Loucy (cell line): ENCODE data around the gene CCR7.

Source experiments
- H2AFZ ChIP-seq: fragments of 200-600 bp; sonication (generic); 2 replicates; pipeline ENCODE4 v1.6.0; 2016; ENCODE audit warnings: antibody characterized with exemption, mild to moderate bottlenecking, low read length, moderate library complexity
- H3F3A ChIP-seq: fragments of 200-600 bp; 2 replicates; pipeline ENCODE4 v1.6.0; 2016; ENCODE audit warnings: antibody characterized with exemption, low read depth, mild to moderate bottlenecking
- H3K27me3 ChIP-seq: fragments of 200-600 bp; sonication (generic); 2 replicates; pipeline ENCODE4 v1.6.1; 2014; ENCODE audit warnings: low read length, mild to moderate bottlenecking; ENCODE audit not compliant: insufficient read depth, poor library complexity, severe bottlenecking
- H3K36me3 ChIP-seq: fragments of 200-600 bp; sonication (generic); 2 replicates; pipeline ENCODE4 v1.6.1; 2016; ENCODE audit warnings: low read length; ENCODE audit not compliant: insufficient read depth
- H3K4me1 ChIP-seq: fragments of 200-600 bp; sonication (generic); 2 replicates; pipeline ENCODE4 v1.5.1; 2014; ENCODE audit warnings: low read length, mild to moderate bottlenecking; ENCODE audit not compliant: insufficient read depth, poor library complexity, severe bottlenecking
- H3K4me2 ChIP-seq: fragments of 200-600 bp; sonication (generic); 2 replicates; pipeline ENCODE4 v1.6.0; 2014; ENCODE audit warnings: antibody characterized with exemption, low read length, low read depth, mild to moderate bottlenecking; ENCODE audit not compliant: poor library complexity, severe bottlenecking
- H3K4me3 ChIP-seq: fragments of 200-600 bp; sonication (generic); 2 replicates; pipeline ENCODE4 v1.5.1; 2014; ENCODE audit warnings: low read length, mild to moderate bottlenecking, mixed read lengths; ENCODE audit not compliant: poor library complexity, severe bottlenecking
- H3K79me2 ChIP-seq: fragments of 200-600 bp; sonication (generic); 2 replicates; pipeline ENCODE4 v1.6.1; 2014; ENCODE audit warnings: low read length; ENCODE audit not compliant: insufficient read depth
- H3K9ac ChIP-seq: fragments of 200-600 bp; sonication (generic); 2 replicates; pipeline ENCODE4 v1.6.0; 2014; ENCODE audit warnings: mild to moderate bottlenecking, low read depth, low read length, moderate library complexity; ENCODE audit not compliant: poor library complexity, severe bottlenecking
- H3K9me2 ChIP-seq: fragments of 200-600 bp; sonication (generic); replicated peaks from 2 replicates; pipeline ENCODE4 v1.6.1; 2016; ENCODE audit warnings: low read depth, low read length, mixed read lengths
- H3K9me3 ChIP-seq: fragments of 200-600 bp; sonication (generic); 2 replicates; pipeline ENCODE4 v1.6.1; 2014; ENCODE audit warnings: mild to moderate bottlenecking, antibody characterized with exemption, low read length, low read depth; ENCODE audit not compliant: insufficient read depth
- H4K20me1 ChIP-seq: fragments of 200-600 bp; sonication (generic); 2 replicates; pipeline ENCODE4 v1.6.0; 2014; ENCODE audit warnings: antibody characterized with exemption, low read length, mild to moderate bottlenecking; ENCODE audit not compliant: insufficient read depth, poor library complexity, severe bottlenecking
- EZH2phosphoT487 ChIP-seq: fragments of 200-600 bp; IDR thresholded peaks from 2 replicates; pipeline ENCODE4 v1.6.1; 2018; ENCODE audit warnings: antibody characterized with exemption, mild to moderate bottlenecking, moderate library complexity, borderline replicate concordance
- TF ChIP-seq, protein P1 (sequence below): fragments of 200-600 bp; sonication (generic); conservative IDR thresholded peaks from 2 replicates; pipeline ENCODE4 v1.5.1; 2014; ENCODE audit warnings: mild to moderate bottlenecking, antibody characterized with exemption, low read length

The CCR7 gene

DNA sequence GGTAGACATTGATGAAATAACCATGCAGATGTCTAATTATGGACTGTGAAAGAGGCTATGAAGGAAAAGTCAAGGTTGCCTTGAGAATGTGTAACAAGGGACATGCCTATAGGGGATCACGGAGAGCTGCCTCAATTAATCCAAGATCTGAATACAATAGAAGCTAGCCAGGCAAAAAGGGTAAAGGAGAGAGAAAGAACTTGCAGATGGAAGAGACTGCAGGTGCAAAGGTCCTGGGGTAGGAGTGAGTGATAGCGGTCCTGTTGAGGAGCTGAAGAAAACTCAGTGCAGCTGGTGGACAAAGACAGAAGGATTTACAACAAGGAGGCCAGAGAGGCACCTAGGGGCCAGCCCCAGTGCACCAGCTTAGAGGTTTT is 48.0 kb downstream of the CCR7 start:
- Histone ChIP-seq H3K9ac (peak overlapping the region; percentile 57), H3K4me3 (peak overlapping the region; percentile 68), H3F3A (peaks cover 3% of the 10 kb centered on the region)

DNA sequence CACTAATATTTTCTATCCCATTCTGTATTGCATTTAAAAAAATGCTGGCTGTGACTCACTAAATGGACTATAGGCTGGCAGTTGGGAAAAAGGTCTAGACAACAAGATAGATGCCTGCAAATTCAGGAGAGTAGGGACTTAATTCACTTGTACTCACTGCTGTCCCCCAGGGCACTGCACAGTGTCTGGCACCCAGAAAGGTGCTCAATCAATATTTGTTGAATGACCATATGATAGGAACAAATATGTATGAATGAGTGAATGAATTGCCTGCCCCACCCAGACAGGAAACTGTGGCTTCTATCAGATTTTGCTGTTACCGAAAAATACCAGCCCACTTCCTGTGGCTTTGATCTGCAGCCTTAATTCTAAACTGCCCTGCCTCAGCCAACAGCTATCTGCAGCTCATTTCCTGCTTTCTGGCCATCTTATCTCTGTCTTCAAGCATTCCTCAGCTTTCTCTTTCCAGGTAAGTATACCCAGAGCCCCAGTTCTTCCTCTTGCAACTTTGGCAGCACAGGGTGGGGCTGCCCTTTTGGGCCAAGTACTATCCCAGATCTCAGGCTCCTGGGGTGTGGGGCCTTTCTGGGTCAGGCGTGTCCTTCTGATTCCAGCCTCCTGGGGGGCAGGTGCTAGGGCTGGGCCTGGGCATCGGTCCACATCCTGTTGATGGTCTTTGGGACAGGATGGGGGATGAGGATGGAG is 48.5 kb downstream of the CCR7 start:
- Histone ChIP-seq H2AFZ (no peak overlapping the region), H3K9me2 (no peaks in the 10 kb centered on the region), H4K20me1 (no peaks in the 10 kb centered on the region), H3K36me3 (no peaks in the 10 kb centered on the region), H3K9me3 (no peaks in the 10 kb centered on the region), H3K4me3 (peak overlapping the region; percentile 68), H3K4me2 (peak overlapping the region; percentile 87), H3K27me3 (no peaks in the 10 kb centered on the region), H3K9ac (peak overlapping the region; percentile 57), H3F3A (peaks cover 3% of the 10 kb centered on the region), H3K4me1 (peaks cover 60% of the 10 kb centered on the region), H3K79me2 (no peaks in the 10 kb centered on the region)
- TF ChIP-seq EZH2phosphoT487: no peak
- TF ChIP-seq, protein P1, sequence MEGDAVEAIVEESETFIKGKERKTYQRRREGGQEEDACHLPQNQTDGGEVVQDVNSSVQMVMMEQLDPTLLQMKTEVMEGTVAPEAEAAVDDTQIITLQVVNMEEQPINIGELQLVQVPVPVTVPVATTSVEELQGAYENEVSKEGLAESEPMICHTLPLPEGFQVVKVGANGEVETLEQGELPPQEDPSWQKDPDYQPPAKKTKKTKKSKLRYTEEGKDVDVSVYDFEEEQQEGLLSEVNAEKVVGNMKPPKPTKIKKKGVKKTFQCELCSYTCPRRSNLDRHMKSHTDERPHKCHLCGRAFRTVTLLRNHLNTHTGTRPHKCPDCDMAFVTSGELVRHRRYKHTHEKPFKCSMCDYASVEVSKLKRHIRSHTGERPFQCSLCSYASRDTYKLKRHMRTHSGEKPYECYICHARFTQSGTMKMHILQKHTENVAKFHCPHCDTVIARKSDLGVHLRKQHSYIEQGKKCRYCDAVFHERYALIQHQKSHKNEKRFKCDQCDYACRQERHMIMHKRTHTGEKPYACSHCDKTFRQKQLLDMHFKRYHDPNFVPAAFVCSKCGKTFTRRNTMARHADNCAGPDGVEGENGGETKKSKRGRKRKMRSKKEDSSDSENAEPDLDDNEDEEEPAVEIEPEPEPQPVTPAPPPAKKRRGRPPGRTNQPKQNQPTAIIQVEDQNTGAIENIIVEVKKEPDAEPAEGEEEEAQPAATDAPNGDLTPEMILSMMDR: no peak

More for the DNA sequence above, 48.0 kb downstream of the CCR7 start:
- TF ChIP-seq, protein P1: no peak
- TF ChIP-seq EZH2phosphoT487: no peak
- no peaks in the 10 kb centered on the region for H3K27me3 ChIP-seq
- no peaks in the 10 kb centered on the region for H4K20me1 ChIP-seq
- H3K36me3 ChIP-seq: no peaks in the 10 kb centered on the region
- H3K4me1 ChIP-seq: peaks cover 60% of the 10 kb centered on the region
- no peaks in the 10 kb centered on the region for H3K9me2 ChIP-seq
- no peaks in the 10 kb centered on the region for H3K9me3 ChIP-seq
- no peaks in the 10 kb centered on the region for H3K79me2 ChIP-seq
- H2AFZ ChIP-seq: no peak overlapping the region
- H3K4me2 ChIP-seq: peak overlapping the region; percentile 87

DNA sequence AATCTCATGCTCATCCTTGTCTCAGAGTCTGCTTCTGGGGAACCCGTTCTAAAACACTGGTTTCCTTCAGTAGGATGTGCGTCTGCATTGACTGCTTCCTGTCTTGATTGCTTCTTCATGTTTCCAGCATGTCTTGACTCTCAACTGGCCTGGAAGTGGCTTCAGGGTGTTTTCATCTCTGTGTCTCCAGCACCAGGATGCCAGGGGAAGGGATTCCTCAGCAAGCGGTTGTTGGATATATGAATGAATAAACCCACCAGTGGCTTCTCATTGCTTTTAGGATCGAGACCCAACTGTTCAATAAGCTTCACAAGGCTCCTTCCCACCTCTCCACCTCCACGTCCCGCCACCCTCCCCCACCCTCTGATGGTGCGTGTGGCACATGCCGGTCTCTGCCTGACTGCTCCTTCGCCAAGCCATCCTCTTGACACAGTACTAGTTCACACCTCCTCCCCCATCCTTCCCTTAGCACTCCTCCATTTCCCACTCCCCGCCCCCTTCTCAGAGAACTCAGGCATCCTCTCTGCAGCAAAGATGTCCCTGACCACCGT is 49.7 kb downstream of the CCR7 start:
- Histone ChIP-seq H3K9ac (peak overlapping the region; percentile 8), H2AFZ (no peak overlapping the region), H3K4me1 (peaks cover 64% of the 10 kb centered on the region)

More for the DNA sequence above, 49.7 kb downstream of the CCR7 start:
- Histone ChIP-seq H3K27me3 (no peaks in the 10 kb centered on the region), H4K20me1 (no peaks in the 10 kb centered on the region), H3K4me3 (no peak overlapping the region), H3K9me2 (no peaks in the 10 kb centered on the region), H3K79me2 (no peaks in the 10 kb centered on the region), H3K9me3 (no peaks in the 10 kb centered on the region), H3K36me3 (no peaks in the 10 kb centered on the region), H3F3A (peaks cover 3% of the 10 kb centered on the region), H3K4me2 (peak overlapping the region; percentile 87)
- no peak for TF ChIP-seq EZH2phosphoT487
- TF ChIP-seq, protein P1: no peak
